Chondrocyte (in vitro differentiated cells): ENCODE measurements around the gene PCSK7. TPM values are rescaled to one million over a fixed set of nuclear protein-coding genes. Genes with fewer than 3 reads are reported as not detected.

Source experiments
- DNase-seq: peaks from one replicate; pipeline ENCODE4 v3.0.0; 2021; ENCODE audit warnings: mixed read lengths, low spot score
- H3K27ac Mint-ChIP-seq: one replicate; pipeline ENCODE4 v1.8.0; 2021; ENCODE audit warnings: mild to moderate bottlenecking, moderate library complexity, mixed read lengths; ENCODE audit not compliant: unreplicated experiment
- H3K27me3 Mint-ChIP-seq: 2 replicates; pipeline ENCODE4 v1.8.0; 2021; ENCODE audit warnings: low read depth, mixed read lengths
- H3K36me3 Mint-ChIP-seq: 2 replicates; pipeline ENCODE4 v1.8.0; 2021; ENCODE audit warnings: low read depth, mixed read lengths
- H3K4me1 Mint-ChIP-seq: 2 replicates; pipeline ENCODE4 v1.8.0; 2021; ENCODE audit warnings: low read depth, mild to moderate bottlenecking, mixed read lengths
- H3K4me3 Mint-ChIP-seq: one replicate; pipeline ENCODE4 v1.8.0; 2021; ENCODE audit warnings: mild to moderate bottlenecking, moderate library complexity, mixed read lengths; ENCODE audit not compliant: unreplicated experiment
- H3K9me3 Mint-ChIP-seq: 2 replicates; pipeline ENCODE4 v1.8.0; 2021; ENCODE audit warnings: low read depth, mixed read lengths
- CTCF ChIP-seq: fragments of 200-600 bp; sonication (generic); IDR thresholded peaks from 2 replicates; pipeline ENCODE4 v1.5.0; 2021; ENCODE audit warnings: antibody characterized with exemption, mild to moderate bottlenecking, moderate library complexity
- total RNA-seq: library from RNA; stranded (reverse); gene quantifications from 3 replicates; pipeline ENCODE4 v1.2.1, GENCODE V29; 2021

The PCSK7 gene
- total RNA-seq, 1 donor from 2014 or later: 43.0 TPM

- Mint-ChIP-seq H3K27me3 (no peaks in the 10 kb centered on the region), H3K9me3 (no peaks in the 10 kb centered on the region), H3K4me3 (no peak overlapping the region), H3K4me1 (peaks cover 18% of the 10 kb centered on the region), H3K27ac (no peak overlapping the region), H3K36me3 (peaks cover 19% of the 10 kb centered on the region)
- no peak for TF ChIP-seq CTCF
- no peak for DNase-seq
These were observed 62.1 kb downstream of the PCSK7 start for GRCh38 chr11:117169736-117170135.

DNA sequence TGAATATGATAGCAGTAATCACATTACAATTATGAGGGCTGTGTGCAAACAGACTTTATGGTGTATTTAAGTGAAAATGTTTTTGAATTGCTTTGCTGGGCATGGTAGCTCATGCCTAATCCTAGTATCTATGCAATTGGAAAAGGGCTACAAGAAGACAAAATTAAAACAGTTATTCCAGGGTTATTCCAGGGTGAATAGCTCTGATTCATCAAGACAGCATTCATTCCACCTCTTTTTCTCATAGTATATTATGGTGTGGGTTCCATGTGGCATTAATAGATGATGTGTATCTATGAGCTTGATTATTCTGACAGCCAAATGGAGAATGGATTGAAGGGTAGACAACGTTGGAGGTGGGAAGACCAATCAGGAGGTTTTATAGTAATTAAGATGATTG lies 65.4 kb downstream of the PCSK7 start:
- no peak for DNase-seq
- no peak overlapping the region for H3K27ac Mint-ChIP-seq
- H3K27me3 Mint-ChIP-seq: no peaks in the 10 kb centered on the region
- no peaks in the 10 kb centered on the region for H3K9me3 Mint-ChIP-seq
- H3K4me1 Mint-ChIP-seq: peaks cover 10% of the 10 kb centered on the region
- peaks cover 23% of the 10 kb centered on the region for H3K36me3 Mint-ChIP-seq
- TF ChIP-seq CTCF: no peak
- H3K4me3 Mint-ChIP-seq: no peak overlapping the region

DNA sequence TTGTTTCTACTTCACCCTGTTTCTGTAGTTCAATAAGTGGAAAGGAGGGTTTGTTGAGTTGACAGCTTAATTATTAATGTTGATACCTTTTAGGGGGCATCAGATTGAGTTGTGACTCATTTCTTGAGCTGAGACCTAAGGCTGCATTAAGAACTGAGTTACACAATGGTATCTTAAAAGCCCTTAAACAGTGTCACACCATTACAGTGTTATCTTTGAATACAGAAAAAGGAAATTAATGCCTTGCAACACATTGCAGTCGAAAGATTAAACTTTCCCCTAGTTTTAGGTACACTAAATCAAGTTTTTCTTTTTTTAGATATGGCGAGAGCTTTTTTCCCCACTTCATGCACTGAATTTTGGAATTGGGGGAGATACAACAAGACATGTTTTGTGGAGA lies 71.0 kb downstream of the PCSK7 start:
- Mint-ChIP-seq H3K27ac (no peak overlapping the region), H3K27me3 (no peaks in the 10 kb centered on the region), H3K4me1 (peaks cover 6% of the 10 kb centered on the region), H3K9me3 (no peaks in the 10 kb centered on the region), H3K4me3 (no peak overlapping the region), H3K36me3 (peaks cover 17% of the 10 kb centered on the region)
- no peak for TF ChIP-seq CTCF
- no peak for DNase-seq

- no peaks in the 10 kb centered on the region for H3K9me3 Mint-ChIP-seq
- no peak overlapping the region for H3K27ac Mint-ChIP-seq
- H3K4me1 Mint-ChIP-seq: peaks cover 6% of the 10 kb centered on the region
- no peaks in the 10 kb centered on the region for H3K27me3 Mint-ChIP-seq
- TF ChIP-seq CTCF: no peak
- DNase-seq: no peak
- H3K4me3 Mint-ChIP-seq: no peak overlapping the region
- peaks cover 12% of the 10 kb centered on the region for H3K36me3 Mint-ChIP-seq
These were observed 72.0 kb downstream of the PCSK7 start for GRCh38 chr11:117159892-117160291.

GRCh38 chr11:117157507-117157906 lies 74.4 kb downstream of the PCSK7 start:
- Mint-ChIP-seq H3K9me3 (no peaks in the 10 kb centered on the region), H3K27me3 (no peaks in the 10 kb centered on the region), H3K27ac (peak overlapping the region; percentile 75), H3K36me3 (peaks cover 9% of the 10 kb centered on the region), H3K4me1 (peaks cover 6% of the 10 kb centered on the region), H3K4me3 (no peak overlapping the region)
- no peak for DNase-seq
- TF ChIP-seq CTCF: no peak
